Epithelial cell of esophagus (primary cell): ENCODE data around the gene INVS.

Source experiments
- DNase-seq: peaks from one replicate; pipeline ENCODE4 v3.0.0; 2010; ENCODE audit warnings: low read depth
- H3K4me3 ChIP-seq: 2 replicates; pipeline ENCODE4 v1.5.1; 2011; ENCODE audit warnings: mild to moderate bottlenecking, low read length, control low read depth
- CTCF ChIP-seq: IDR thresholded peaks from 2 replicates; pipeline ENCODE4 v1.5.1; 2011; ENCODE audit warnings: low read depth, mild to moderate bottlenecking, low read length, control low read depth, inconsistent platforms; ENCODE audit not compliant: insufficient read depth; ENCODE audit errors: missing control alignments

INVS gene

GRCh38 chr9:100193078-100193477, 94.0 kb downstream of the INVS start:
- TF ChIP-seq CTCF: no peak
- H3K4me3 ChIP-seq: no peak overlapping the region

GRCh38 chr9:100196215-100196614, 97.2 kb downstream of the INVS start:
- DNase-seq: no peak
- H3K4me3 ChIP-seq: no peak overlapping the region
- TF ChIP-seq CTCF: no peak

More at GRCh38 chr9:100193078-100193477, 94.0 kb downstream of the INVS start:
- DNase-seq: no peak

GRCh38 chr9:100196828-100197227, 97.8 kb downstream of the INVS start:
- DNase-seq: no peak
- no peak overlapping the region for H3K4me3 ChIP-seq
- TF ChIP-seq CTCF: no peak

GRCh38 chr9:100197553-100197952, 98.5 kb downstream of the INVS start:
- TF ChIP-seq CTCF: no peak
- peak; percentile 4 for DNase-seq

GRCh38 chr9:100202806-100203205, 103.8 kb downstream of the INVS start:
- no peak overlapping the region for H3K4me3 ChIP-seq
- no peak for DNase-seq
- TF ChIP-seq CTCF: no peak

More at GRCh38 chr9:100197553-100197952, 98.5 kb downstream of the INVS start:
- no peak overlapping the region for H3K4me3 ChIP-seq

- TF ChIP-seq CTCF: no peak
- DNase-seq: no peak
- no peak overlapping the region for H3K4me3 ChIP-seq
Observed at GRCh38 chr9:100204796-100205195, 105.8 kb downstream of the INVS start.

GRCh38 chr9:100206899-100207298, 107.9 kb downstream of the INVS start:
- no peak overlapping the region for H3K4me3 ChIP-seq
- DNase-seq: peak; percentile 52
- TF ChIP-seq CTCF: no peak
